ENCODE measurements around the gene KLHL35. TPM values are rescaled to one million over a fixed set of nuclear protein-coding genes. Genes with fewer than 3 reads are reported as not detected.

Gene KLHL35
- total RNA-seq, 1 donor from 2014 or later: 1.5 TPM

GRCh38 chr11:75463106-75463774 is 30.2 kb upstream of the KLHL35 start:
- no peak for DNase-seq (ENCODE audit: low read depth)
- Histone ChIP-seq H3K4me3 (ENCODE audit: low read depth, low read length) (no peak overlapping the region), H3K27me3 (ENCODE audit: control insufficient read depth, insufficient read depth, low read length) (no peaks in the 10 kb centered on the region), H3K36me3 (ENCODE audit: control insufficient read depth, insufficient read depth, low read length) (peaks cover 1% of the 10 kb centered on the region)
- no peak for TF ChIP-seq CTCF (IDR thresholded peaks at IDR 0.05; ENCODE audit: insufficient read depth, low read length, poor library complexity, severe bottlenecking)

- peaks cover 1% of the 10 kb centered on the region for H3K36me3 ChIP-seq (ENCODE audit: control insufficient read depth, insufficient read depth, low read length)
Observed at GRCh38 chr11:75462117-75462653, 29.2 kb upstream of the KLHL35 start.

GRCh38 chr11:75461151-75461550 is 28.1 kb upstream of the KLHL35 start:
- no peak for DNase-seq (ENCODE audit: low read depth)
- Histone ChIP-seq H3K36me3 (ENCODE audit: control insufficient read depth, insufficient read depth, low read length) (peaks cover 1% of the 10 kb centered on the region), H3K4me3 (ENCODE audit: low read depth, low read length) (no peak overlapping the region), H3K27me3 (ENCODE audit: control insufficient read depth, insufficient read depth, low read length) (no peaks in the 10 kb centered on the region)
- TF ChIP-seq CTCF (IDR thresholded peaks at IDR 0.05; ENCODE audit: insufficient read depth, low read length, poor library complexity, severe bottlenecking): no peak

More at GRCh38 chr11:75462117-75462653, 29.2 kb upstream of the KLHL35 start:
- H3K27me3 ChIP-seq (ENCODE audit: control insufficient read depth, insufficient read depth, low read length): no peaks in the 10 kb centered on the region
- TF ChIP-seq CTCF (IDR thresholded peaks at IDR 0.05; ENCODE audit: insufficient read depth, low read length, poor library complexity, severe bottlenecking): no peak
- no peak for DNase-seq (ENCODE audit: low read depth)
- H3K4me3 ChIP-seq (ENCODE audit: low read depth, low read length): no peak overlapping the region

GRCh38 chr11:75456596-75457183 is 23.7 kb upstream of the KLHL35 start:
- Histone ChIP-seq H3K36me3 (ENCODE audit: control insufficient read depth, insufficient read depth, low read length) (no peaks in the 10 kb centered on the region), H3K4me3 (ENCODE audit: low read depth, low read length) (no peak overlapping the region), H3K27me3 (ENCODE audit: control insufficient read depth, insufficient read depth, low read length) (no peaks in the 10 kb centered on the region)
- DNase-seq (ENCODE audit: low read depth): no peak
- no peak for TF ChIP-seq CTCF (IDR thresholded peaks at IDR 0.05; ENCODE audit: insufficient read depth, low read length, poor library complexity, severe bottlenecking)

GRCh38 chr11:75454987-75455386 is 22.0 kb upstream of the KLHL35 start:
- no peak for DNase-seq (ENCODE audit: low read depth)
- no peak for TF ChIP-seq CTCF (IDR thresholded peaks at IDR 0.05; ENCODE audit: insufficient read depth, low read length, poor library complexity, severe bottlenecking)
- peaks cover 3% of the 10 kb centered on the region for H3K27me3 ChIP-seq (ENCODE audit: control insufficient read depth, insufficient read depth, low read length)
- no peak overlapping the region for H3K4me3 ChIP-seq (ENCODE audit: low read depth, low read length)
- no peaks in the 10 kb centered on the region for H3K36me3 ChIP-seq (ENCODE audit: control insufficient read depth, insufficient read depth, low read length)
